GM19372 (cell line): ENCODE results near the gene CRYBA2.

Source experiments
- ATAC-seq: cut with Tn5 transposase; IDR thresholded peaks from one replicate; pipeline ENCODE4 v1.9.1; 2021; ENCODE audit warnings: mild to moderate bottlenecking, low read depth, moderate library complexity; ENCODE audit not compliant: unreplicated experiment

CRYBA2 gene

DNA sequence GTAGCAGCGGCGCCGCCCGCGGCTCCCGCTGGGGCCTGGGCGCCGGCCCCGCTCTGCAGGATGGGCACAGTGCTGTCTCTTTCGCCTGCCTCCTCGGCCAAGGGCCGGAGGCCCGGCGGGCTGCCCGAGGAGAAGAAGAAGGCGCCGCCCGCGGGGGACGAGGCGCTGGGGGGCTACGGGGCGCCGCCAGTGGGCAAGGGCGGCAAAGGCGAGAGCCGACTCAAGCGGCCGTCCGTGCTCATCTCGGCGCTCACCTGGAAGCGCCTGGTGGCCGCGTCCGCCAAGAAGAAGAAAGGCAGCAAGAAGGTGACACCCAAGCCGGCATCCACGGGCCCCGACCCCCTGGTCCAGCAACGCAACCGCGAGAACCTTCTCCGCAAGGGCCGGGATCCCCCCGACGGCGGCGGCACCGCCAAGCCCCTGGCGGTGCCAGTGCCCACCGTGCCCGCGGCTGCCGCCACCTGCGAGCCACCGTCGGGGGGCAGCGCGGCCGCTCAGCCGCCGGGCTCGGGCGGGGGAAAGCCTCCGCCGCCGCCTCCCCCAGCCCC lies 33.4 kb downstream of the CRYBA2 start:
- ATAC-seq: peak; percentile 12

DNA sequence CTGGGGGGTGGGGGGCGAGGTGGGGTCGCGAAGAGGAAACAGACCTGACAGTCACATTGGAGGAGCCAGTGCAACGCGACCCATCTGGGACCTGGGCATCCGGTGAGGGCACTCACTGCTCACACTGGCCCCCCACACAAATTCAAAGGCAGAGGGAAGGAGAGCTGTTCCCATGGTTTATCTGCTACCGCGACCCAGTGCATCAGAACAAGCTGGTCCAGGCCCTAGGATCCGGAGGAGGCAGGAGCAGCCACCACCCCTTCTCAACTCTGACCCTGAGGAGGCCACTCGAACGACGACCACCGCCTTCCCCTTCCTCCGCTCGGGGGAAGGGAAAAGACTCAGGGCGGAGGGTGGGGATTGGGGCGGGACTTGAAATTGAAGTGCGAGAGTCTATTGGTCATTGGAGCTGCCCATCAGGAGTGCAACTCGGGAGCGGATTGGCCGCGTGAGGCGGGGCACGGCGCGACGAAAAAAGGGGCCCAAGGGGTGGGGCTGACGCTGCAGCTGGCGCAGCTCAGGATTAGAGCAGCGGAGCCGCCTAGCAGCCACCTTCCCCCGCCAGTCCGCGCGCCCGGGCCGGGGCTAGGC lies 34.0 kb downstream of the CRYBA2 start, which contains the start of gene CDK5R2:
CDK5R2 (plus strand) TSS at position 526 of the 591 bp plus-strand sequence. CDS start 155 bp downstream, outside the sequence.
- ATAC-seq: peak; percentile 99

DNA sequence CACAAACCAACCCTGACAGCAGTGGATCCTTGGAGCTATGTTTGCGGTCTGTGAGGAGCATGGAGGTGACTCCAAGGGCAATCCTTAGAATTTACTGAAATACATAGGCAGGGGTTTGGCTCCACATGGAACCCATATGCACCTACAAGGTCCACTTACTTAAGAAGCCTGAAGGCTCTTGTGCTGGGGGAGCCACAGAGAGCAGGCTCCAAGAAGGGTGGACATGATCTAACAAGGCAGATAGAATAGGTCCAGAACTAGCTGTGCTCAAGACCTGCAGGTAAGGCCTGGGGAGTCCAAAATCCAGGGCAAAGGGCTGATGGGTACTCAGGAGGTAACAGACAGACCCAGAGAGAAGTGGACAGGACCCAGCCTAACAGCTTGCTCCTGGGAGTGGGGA lies 34.9 kb downstream of the CRYBA2 start:
- ATAC-seq: no peak

DNA sequence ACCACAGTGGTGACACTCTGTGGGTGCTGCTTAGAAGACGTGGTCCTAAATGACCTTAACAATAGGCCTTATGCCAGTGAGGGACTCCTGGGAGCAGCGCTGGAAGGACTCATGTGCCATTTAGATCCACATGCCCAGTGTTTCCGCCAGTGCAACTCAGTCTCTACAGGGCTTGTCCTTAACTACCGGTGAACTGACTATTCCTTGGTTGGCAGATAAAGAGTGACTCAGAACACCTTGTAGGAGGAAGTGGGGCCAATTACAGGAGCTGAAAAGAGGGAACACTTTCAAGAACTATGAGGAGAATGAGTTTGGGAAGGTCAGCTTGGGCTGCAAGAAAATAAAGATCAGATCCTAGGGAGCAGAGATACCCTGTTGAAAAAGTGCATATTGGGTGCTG lies 35.6 kb downstream of the CRYBA2 start:
- no peak for ATAC-seq

DNA sequence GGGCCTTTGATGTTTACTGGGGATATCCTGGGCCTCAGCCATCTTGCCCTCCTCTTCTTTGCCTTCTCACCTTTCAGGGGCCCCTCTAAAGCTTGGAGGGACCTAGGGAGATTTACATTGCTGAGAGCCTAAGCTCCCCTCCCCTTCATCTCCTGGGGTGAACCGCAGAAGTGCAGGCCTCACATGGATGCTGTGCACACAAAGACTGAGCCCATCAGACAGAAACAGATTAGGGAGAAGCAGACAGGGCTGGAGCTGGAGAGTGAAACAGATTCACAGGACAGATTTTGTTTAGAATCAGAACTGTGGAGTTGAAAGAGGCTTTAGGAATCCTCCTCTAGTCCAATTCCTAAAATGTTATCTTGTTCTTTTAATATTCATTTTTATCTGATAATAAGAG lies 37.2 kb downstream of the CRYBA2 start:
- ATAC-seq: no peak

DNA sequence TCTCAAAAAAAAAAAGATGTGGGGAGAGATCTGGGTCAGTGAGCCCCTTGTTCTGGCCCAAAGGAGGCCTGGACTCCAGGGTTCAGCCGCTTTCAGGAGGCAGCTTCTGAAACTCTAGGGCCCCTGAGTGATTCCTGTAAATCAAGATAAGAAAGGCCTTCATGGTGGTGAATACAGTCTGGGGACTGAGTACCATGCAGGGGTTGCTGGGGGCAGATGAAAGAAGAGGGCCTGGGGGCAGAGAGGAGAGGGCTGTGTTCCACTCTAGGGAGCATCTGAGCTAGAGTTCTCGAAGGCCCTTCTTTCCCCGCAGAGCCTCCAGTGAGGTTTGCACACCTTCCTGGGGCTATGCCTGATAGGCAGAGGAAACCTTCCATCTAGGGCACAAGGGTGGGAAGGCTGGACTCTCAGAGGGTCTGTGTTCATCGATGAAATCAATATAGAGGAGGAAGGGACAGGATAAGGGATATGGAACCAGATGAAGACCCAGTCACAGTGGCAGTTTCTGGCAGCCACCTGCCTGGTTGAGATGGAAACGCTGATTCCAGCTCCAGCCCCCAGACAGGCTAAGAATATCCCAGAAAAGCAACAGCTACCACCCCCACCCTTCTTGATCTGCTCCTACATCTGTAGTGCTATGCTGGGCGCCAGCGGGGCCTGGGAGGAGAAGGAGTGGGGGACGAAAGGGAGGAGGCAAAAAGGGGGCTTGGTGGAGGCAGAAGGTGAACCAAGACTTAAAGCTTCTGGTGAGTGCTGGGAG lies 38.5 kb downstream of the CRYBA2 start:
- no peak for ATAC-seq

DNA sequence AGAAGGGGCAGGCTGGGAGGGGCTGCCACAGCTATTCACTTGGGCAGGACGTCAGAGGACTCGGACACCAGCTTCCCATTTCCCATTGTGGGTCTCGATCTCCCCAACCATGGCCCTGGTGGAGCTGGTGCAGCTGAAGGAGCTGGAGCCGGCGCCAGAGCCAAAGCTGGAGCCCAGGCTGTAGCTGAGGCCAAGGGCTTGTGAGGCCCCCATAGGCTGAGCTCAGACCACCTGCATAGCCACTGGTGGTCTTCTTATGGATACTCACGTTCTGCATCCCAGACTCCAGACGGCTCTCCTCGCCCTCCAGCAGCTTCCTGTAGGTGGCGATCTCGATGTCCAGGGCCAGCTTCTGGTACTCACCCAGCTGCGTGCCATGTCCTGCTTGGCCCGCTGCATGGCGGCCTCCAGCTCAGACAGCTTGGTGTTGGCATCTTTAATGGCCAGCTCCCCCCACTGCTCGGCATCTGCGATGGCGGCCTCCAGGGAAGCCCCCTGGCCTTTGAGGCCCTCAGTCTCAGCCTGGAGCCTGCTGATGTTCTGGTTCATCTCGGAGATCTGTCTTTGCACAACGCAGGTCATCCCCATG lies 39.8 kb downstream of the CRYBA2 start:
- no peak for ATAC-seq

DNA sequence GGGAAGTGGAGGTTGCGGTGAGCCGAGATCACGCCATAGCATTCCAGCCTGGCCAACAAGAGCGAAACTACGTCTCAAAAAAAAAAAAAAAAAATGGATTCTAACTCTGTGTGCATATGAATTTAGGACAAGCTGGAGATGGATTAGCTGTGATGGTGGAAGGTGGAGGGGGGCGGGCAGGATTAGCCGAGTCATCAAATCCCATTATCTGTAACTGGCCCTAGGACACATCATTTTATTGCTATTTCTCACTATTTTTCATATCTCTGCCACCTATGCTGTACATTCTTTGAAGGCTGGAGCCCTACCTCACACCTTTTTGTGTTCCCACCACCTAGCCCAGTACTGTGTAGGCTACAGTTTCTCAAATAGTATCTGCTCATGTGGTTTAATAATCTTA lies 41.1 kb downstream of the CRYBA2 start:
- ATAC-seq: no peak

DNA sequence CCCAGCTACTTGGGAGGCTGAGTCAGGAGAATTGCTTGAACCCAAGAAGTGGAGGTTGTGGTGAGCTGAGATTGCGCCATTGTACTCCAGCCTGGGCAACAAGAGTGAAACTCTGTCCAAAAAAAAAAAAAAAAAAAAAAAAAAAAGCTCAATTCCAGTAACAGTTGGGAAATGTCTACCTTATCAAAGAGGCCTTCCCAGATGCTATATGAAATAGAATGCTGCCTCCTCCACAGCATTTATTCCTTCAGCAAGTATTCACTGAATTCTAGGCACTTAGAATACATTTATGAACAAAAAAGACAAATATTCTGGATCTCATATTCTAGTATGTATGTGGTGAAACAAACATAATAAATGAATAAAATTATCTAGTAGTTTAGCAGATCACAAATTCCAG lies 46.6 kb downstream of the CRYBA2 start:
- no peak for ATAC-seq

DNA sequence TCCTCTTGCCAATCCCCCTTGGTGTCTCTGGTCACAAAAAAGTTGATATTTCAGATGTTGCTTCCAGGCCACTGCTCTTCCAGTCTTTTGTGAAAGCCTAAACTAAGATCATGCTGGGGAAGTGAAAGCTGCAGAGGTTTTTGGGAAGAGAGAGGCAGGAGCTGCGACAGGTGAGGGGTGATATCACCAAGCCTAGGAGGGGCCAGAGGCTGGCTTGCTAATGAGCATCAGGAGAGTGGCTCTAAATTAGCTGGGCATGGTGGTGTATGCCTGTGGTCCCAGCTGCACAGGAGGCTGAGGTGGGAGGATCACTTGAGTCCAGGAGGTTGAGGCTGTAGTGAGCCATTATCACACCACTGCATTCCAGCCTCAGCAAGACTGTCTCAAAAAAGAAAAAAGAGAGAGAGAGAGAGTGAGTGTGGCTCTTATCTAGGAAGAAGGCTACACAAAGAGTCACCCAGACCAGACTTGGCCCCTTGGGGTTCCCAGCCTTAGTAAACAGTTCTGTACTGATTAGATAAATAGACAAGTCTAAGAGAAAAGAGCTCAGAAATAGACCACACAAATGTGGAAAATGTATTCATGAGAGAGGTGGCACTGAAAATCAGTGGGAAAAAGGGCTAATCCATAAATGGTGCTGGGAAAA lies 48.3 kb downstream of the CRYBA2 start:
- ATAC-seq: no peak
